SJSA1 (cell line): ENCODE data around the gene INHBB. TPM values are rescaled to one million over a fixed set of nuclear protein-coding genes. Genes with fewer than 3 reads are reported as not detected.
"Not testable (repeated sequence)": the region's sequence is repeated elsewhere in the genome, so short reads cannot be mapped to it uniquely, and the experiment has no call there.

Experiments used
- DNase-seq, 2 experiments: peaks; one replicate each; pipeline ENCODE4 v3.0.0-alpha.2; 2015 to 2020; ENCODE audit warnings: low spot score in 2 of 2, low read depth in 1 of 2
- H3K27ac ChIP-seq: fragments of 250-450 bp; sonication (Bioruptor Pico); 2 replicates; pipeline ENCODE4 v1.5.1; 2020; ENCODE audit warnings: mild to moderate bottlenecking, moderate library complexity
- H3K27me3 ChIP-seq: fragments of 250-450 bp; sonication (Bioruptor Pico); replicated peaks from 2 replicates; pipeline ENCODE4 v1.5.1; 2020; ENCODE audit warnings: mild to moderate bottlenecking, moderate library complexity
- H3K36me3 ChIP-seq: fragments of 250-450 bp; sonication (Bioruptor Pico); 2 replicates; pipeline ENCODE4 v1.5.1; 2020; ENCODE audit warnings: mild to moderate bottlenecking
- H3K4me1 ChIP-seq: fragments of 250-450 bp; sonication (Bioruptor Pico); replicated peaks from 2 replicates; pipeline ENCODE4 v1.6.1; 2021; ENCODE audit warnings: mild to moderate bottlenecking
- H3K4me3 ChIP-seq: fragments of 250-450 bp; sonication (Bioruptor Pico); 2 replicates; pipeline ENCODE4 v1.5.1; 2020; ENCODE audit warnings: mild to moderate bottlenecking
- H3K9me3 ChIP-seq: fragments of 250-450 bp; sonication (Bioruptor Pico); replicated peaks from 2 replicates; pipeline ENCODE4 v1.5.1; 2020; ENCODE audit warnings: mild to moderate bottlenecking
- total RNA-seq: library from RNA; depleted of rRNA; stranded (reverse); fragments of >200 nt; shearing (Covaris generic); gene quantifications from 2 replicates; pipeline ENCODE4 v1.2.3, GENCODE V29; 2014

Gene INHBB
- total RNA-seq, 1 experiment from 2014 or later = 0.16 TPM

GRCh38 chr2:120319686-120320317 is 26.1 kb upstream of the INHBB start:
- no peak overlapping the region for H3K27ac ChIP-seq
- DNase-seq = no peak
- no peaks in the 10 kb centered on the region for H3K9me3 ChIP-seq
- H3K27me3 ChIP-seq = no peaks in the 10 kb centered on the region
- H3K36me3 ChIP-seq = peaks cover 12% of the 10 kb centered on the region
- H3K4me1 ChIP-seq = no peaks in the 10 kb centered on the region
- H3K4me3 ChIP-seq = no peak overlapping the region

- Histone ChIP-seq H3K4me1 (no peaks in the 10 kb centered on the region), H3K4me3 (no peak overlapping the region), H3K36me3 (peaks cover 7% of the 10 kb centered on the region), H3K27ac (no peak overlapping the region), H3K9me3 (no peaks in the 10 kb centered on the region), H3K27me3 (no peaks in the 10 kb centered on the region)
- DNase-seq = no peak
Measured at GRCh38 chr2:120320318-120320851, 25.6 kb upstream of the INHBB start.

- H3K9me3 ChIP-seq, DNase-seq, H3K27ac ChIP-seq, H3K36me3 ChIP-seq, H3K4me3 ChIP-seq, H3K4me1 ChIP-seq, H3K27me3 ChIP-seq: not testable (repeated sequence)
Measured at GRCh38 chr2:120320887-120321556, 24.9 kb upstream of the INHBB start.

GRCh38 chr2:120321721-120322284 is 24.1 kb upstream of the INHBB start:
- Histone ChIP-seq H3K9me3 (no peaks in the 10 kb centered on the region), H3K4me1 (no peaks in the 10 kb centered on the region), H3K4me3 (no peak overlapping the region), H3K27me3 (no peaks in the 10 kb centered on the region), H3K27ac (no peak overlapping the region), H3K36me3 (peaks cover 2% of the 10 kb centered on the region; the same call in 1 of the 2 replicates)
- DNase-seq = no peak

GRCh38 chr2:120322329-120322728 is 23.6 kb upstream of the INHBB start:
- Histone ChIP-seq H3K36me3 (peaks cover 6% of the 10 kb centered on the region; the same call in 1 of the 2 replicates), H3K27me3 (no peaks in the 10 kb centered on the region), H3K27ac (no peak overlapping the region), H3K4me1 (no peaks in the 10 kb centered on the region), H3K4me3 (no peak overlapping the region), H3K9me3 (no peaks in the 10 kb centered on the region)
- DNase-seq = no peak

- Histone ChIP-seq H3K27ac (no peak overlapping the region), H3K9me3 (no peaks in the 10 kb centered on the region), H3K36me3 (peaks cover 7% of the 10 kb centered on the region; the same call in 1 of the 2 replicates), H3K27me3 (no peaks in the 10 kb centered on the region), H3K4me3 (no peak overlapping the region), H3K4me1 (no peaks in the 10 kb centered on the region)
- DNase-seq = no peak
Measured at GRCh38 chr2:120323214-120323613, 22.7 kb upstream of the INHBB start.

- no peaks in the 10 kb centered on the region for H3K9me3 ChIP-seq
- no peak for DNase-seq
- H3K4me3 ChIP-seq = no peak overlapping the region
- H3K4me1 ChIP-seq = no peaks in the 10 kb centered on the region
- H3K36me3 ChIP-seq = peaks cover 14% of the 10 kb centered on the region; the same call in 1 of the 2 replicates
- H3K27me3 ChIP-seq = no peaks in the 10 kb centered on the region
- H3K27ac ChIP-seq = no peak overlapping the region
Measured at GRCh38 chr2:120323807-120324399, 22.0 kb upstream of the INHBB start.

GRCh38 chr2:120324933-120325332 is 21.0 kb upstream of the INHBB start:
- peaks cover 16% of the 10 kb centered on the region; the same call in 1 of the 2 replicates for H3K36me3 ChIP-seq
- H3K9me3 ChIP-seq = no peaks in the 10 kb centered on the region
- no peak for DNase-seq
- no peak overlapping the region for H3K27ac ChIP-seq
- H3K4me1 ChIP-seq = no peaks in the 10 kb centered on the region
- H3K27me3 ChIP-seq = no peaks in the 10 kb centered on the region
- no peak overlapping the region for H3K4me3 ChIP-seq

GRCh38 chr2:120326066-120326465 is 19.9 kb upstream of the INHBB start:
- Histone ChIP-seq H3K9me3 (no peaks in the 10 kb centered on the region), H3K4me1 (no peaks in the 10 kb centered on the region), H3K36me3 (peaks cover 16% of the 10 kb centered on the region; the same call in 1 of the 2 replicates), H3K4me3 (no peak overlapping the region), H3K27ac (no peak overlapping the region), H3K27me3 (no peaks in the 10 kb centered on the region)
- no peak for DNase-seq

- no peaks in the 10 kb centered on the region for H3K9me3 ChIP-seq
- no peaks in the 10 kb centered on the region for H3K4me1 ChIP-seq
- H3K4me3 ChIP-seq = no peak overlapping the region
- H3K27me3 ChIP-seq = no peaks in the 10 kb centered on the region
- no peak overlapping the region for H3K27ac ChIP-seq
- DNase-seq = no peak
- H3K36me3 ChIP-seq = peaks cover 13% of the 10 kb centered on the region; the same call in 1 of the 2 replicates
Measured at GRCh38 chr2:120330946-120331822, 14.8 kb upstream of the INHBB start.

GRCh38 chr2:120331903-120332302 is 14.0 kb upstream of the INHBB start:
- no peaks in the 10 kb centered on the region for H3K4me1 ChIP-seq
- H3K27me3 ChIP-seq = no peaks in the 10 kb centered on the region
- H3K36me3 ChIP-seq = peaks cover 13% of the 10 kb centered on the region; the same call in 1 of the 2 replicates
- DNase-seq = no peak
- no peak overlapping the region for H3K4me3 ChIP-seq
- no peak overlapping the region for H3K27ac ChIP-seq
- no peaks in the 10 kb centered on the region for H3K9me3 ChIP-seq

- Histone ChIP-seq H3K4me3 (no peak overlapping the region), H3K9me3 (no peaks in the 10 kb centered on the region), H3K27ac (no peak overlapping the region), H3K27me3 (no peaks in the 10 kb centered on the region), H3K36me3 (peaks cover 9% of the 10 kb centered on the region; the same call in 1 of the 2 replicates), H3K4me1 (no peaks in the 10 kb centered on the region)
- no peak for DNase-seq
Measured at GRCh38 chr2:120332384-120332783, 13.6 kb upstream of the INHBB start.

GRCh38 chr2:120334068-120334467 is 11.9 kb upstream of the INHBB start:
- H3K36me3 ChIP-seq = peaks cover under 1% of the 10 kb centered on the region; the same call in 1 of the 2 replicates
- no peak overlapping the region for H3K4me3 ChIP-seq
- H3K27me3 ChIP-seq = no peaks in the 10 kb centered on the region
- H3K9me3 ChIP-seq = no peaks in the 10 kb centered on the region
- no peak overlapping the region for H3K27ac ChIP-seq
- no peak for DNase-seq
- no peaks in the 10 kb centered on the region for H3K4me1 ChIP-seq
